ENCODE data around the gene CRYBG3.

The CRYBG3 gene

GRCh38 chr3:97952872-97953271, 131.1 kb downstream of the CRYBG3 start:
- TF ChIP-seq CTCF (conservative IDR thresholded peaks at IDR 0.05) (no peak), ZFX (IDR thresholded peaks at IDR 0.05) (no peak)
- no peak overlapping the region for H3K27ac ChIP-seq

- no peak overlapping the region for H3K27ac ChIP-seq
- TF ChIP-seq CTCF (conservative IDR thresholded peaks at IDR 0.05) (no peak), ZFX (IDR thresholded peaks at IDR 0.05) (no peak)
Observed at GRCh38 chr3:97954228-97954827, 132.5 kb downstream of the CRYBG3 start.

- no peak for TF ChIP-seq CTCF (conservative IDR thresholded peaks at IDR 0.05)
- TF ChIP-seq ZFX (IDR thresholded peaks at IDR 0.05): no peak
Observed at GRCh38 chr3:97956051-97956450, 134.2 kb downstream of the CRYBG3 start.

GRCh38 chr3:97957617-97958311, 136.0 kb downstream of the CRYBG3 start:
- no peak for TF ChIP-seq ZFX (IDR thresholded peaks at IDR 0.05)
- TF ChIP-seq CTCF (conservative IDR thresholded peaks at IDR 0.05): no peak
- H3K27ac ChIP-seq: peak overlapping the region; percentile 32

More at GRCh38 chr3:97956051-97956450, 134.2 kb downstream of the CRYBG3 start:
- no peak overlapping the region for H3K27ac ChIP-seq

- no peak overlapping the region for H3K27ac ChIP-seq
- TF ChIP-seq CTCF (conservative IDR thresholded peaks at IDR 0.05) (no peak), ZFX (IDR thresholded peaks at IDR 0.05) (no peak)
Observed at GRCh38 chr3:97958396-97958795, 136.6 kb downstream of the CRYBG3 start.

GRCh38 chr3:97958796-97959195, 137.0 kb downstream of the CRYBG3 start:
- H3K27ac ChIP-seq: no peak overlapping the region
- TF ChIP-seq ZFX (IDR thresholded peaks at IDR 0.05) (no peak), CTCF (conservative IDR thresholded peaks at IDR 0.05) (no peak)

- TF ChIP-seq ZFX (IDR thresholded peaks at IDR 0.05) (no peak), CTCF (conservative IDR thresholded peaks at IDR 0.05) (no peak)
- no peak overlapping the region for H3K27ac ChIP-seq
Observed at GRCh38 chr3:97959872-97960271, 138.1 kb downstream of the CRYBG3 start.

Measured in C4-2B (cell line).